Ishikawa (cell line): ENCODE measurements around the gene FOXR1.

Experiments used
- CREB1 ChIP-seq: IDR thresholded peaks from 2 replicates; pipeline ENCODE4 v1.6.1; 2012; ENCODE audit warnings: low read depth
- EGR1 ChIP-seq: IDR thresholded peaks from 2 replicates; pipeline ENCODE4 v1.6.1; 2012
- EP300 ChIP-seq: IDR thresholded peaks from 2 replicates; pipeline ENCODE4 v1.6.1; 2012; ENCODE audit warnings: borderline replicate concordance
- NFIC ChIP-seq: IDR thresholded peaks from 2 replicates; pipeline ENCODE4 v1.6.1; 2012
- RAD21 ChIP-seq: IDR thresholded peaks from 2 replicates; pipeline ENCODE4 v1.6.1; 2012; ENCODE audit warnings: low read depth
- TAF1 ChIP-seq: IDR thresholded peaks from 2 replicates; pipeline ENCODE4 v1.6.1; 2012; ENCODE audit warnings: low read depth, mild to moderate bottlenecking
- TCF12 ChIP-seq: IDR thresholded peaks from 2 replicates; pipeline ENCODE4 v1.6.1; 2012; ENCODE audit warnings: low read depth
- TF ChIP-seq, protein P1 (sequence below): IDR thresholded peaks from 2 replicates; pipeline ENCODE4 v1.6.1; 2012
- TF ChIP-seq, protein P2 (sequence below): IDR thresholded peaks from 2 replicates; pipeline ENCODE4 v1.6.1; 2012
- TF ChIP-seq, protein P3 (sequence below): IDR thresholded peaks from 2 replicates; pipeline ENCODE4 v1.6.1; 2012; ENCODE audit warnings: low read depth, mild to moderate bottlenecking

DNA sequence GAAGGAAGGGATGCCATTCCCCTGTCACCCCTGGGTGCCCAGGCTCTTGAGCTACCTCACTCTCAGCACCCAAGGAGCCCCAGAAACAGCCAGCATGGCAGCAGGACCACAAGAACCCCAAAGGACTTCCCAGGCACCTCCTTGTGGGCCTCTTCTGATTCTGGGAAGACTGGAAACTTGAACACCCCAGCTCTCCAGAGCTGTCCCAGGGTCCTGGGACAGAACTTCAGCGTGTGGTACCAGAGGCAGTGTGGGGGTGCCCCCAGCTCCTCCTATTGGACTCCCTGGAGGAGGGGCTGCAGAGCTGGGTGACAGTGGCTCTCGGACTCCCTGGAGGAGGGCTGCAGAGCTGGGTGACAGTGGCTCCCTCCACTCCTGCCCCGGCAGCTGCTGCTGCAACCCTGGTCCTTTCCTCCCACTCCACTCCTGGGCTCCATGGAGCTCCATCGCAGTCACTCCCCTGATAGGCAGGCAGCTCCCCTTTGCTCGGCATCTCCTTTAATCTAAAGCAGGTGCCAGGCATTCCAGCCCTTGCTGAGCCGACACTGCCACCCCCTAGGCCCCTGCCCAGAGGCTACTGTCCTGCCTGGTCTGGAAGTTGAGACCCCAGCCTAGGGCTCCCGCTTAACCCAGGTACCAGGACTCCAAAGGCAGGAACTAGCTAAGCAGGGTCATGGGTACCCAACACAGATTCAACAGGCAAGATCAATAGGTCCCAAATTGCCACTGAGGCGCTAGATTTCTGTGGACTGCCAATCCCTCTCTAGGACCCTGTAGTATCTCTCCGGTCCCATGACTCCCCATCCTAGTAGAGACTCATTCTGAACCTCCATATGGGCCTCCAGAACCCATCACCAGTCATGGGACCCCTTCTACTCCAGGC lies 48.6 kb upstream of the FOXR1 start:
- TF ChIP-seq, protein P1, sequence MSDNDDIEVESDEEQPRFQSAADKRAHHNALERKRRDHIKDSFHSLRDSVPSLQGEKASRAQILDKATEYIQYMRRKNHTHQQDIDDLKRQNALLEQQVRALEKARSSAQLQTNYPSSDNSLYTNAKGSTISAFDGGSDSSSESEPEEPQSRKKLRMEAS, result no peak
- TF ChIP-seq, protein P2, sequence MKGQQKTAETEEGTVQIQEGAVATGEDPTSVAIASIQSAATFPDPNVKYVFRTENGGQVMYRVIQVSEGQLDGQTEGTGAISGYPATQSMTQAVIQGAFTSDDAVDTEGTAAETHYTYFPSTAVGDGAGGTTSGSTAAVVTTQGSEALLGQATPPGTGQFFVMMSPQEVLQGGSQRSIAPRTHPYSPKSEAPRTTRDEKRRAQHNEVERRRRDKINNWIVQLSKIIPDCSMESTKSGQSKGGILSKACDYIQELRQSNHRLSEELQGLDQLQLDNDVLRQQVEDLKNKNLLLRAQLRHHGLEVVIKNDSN, result no peak
- TF ChIP-seq, protein P3, sequence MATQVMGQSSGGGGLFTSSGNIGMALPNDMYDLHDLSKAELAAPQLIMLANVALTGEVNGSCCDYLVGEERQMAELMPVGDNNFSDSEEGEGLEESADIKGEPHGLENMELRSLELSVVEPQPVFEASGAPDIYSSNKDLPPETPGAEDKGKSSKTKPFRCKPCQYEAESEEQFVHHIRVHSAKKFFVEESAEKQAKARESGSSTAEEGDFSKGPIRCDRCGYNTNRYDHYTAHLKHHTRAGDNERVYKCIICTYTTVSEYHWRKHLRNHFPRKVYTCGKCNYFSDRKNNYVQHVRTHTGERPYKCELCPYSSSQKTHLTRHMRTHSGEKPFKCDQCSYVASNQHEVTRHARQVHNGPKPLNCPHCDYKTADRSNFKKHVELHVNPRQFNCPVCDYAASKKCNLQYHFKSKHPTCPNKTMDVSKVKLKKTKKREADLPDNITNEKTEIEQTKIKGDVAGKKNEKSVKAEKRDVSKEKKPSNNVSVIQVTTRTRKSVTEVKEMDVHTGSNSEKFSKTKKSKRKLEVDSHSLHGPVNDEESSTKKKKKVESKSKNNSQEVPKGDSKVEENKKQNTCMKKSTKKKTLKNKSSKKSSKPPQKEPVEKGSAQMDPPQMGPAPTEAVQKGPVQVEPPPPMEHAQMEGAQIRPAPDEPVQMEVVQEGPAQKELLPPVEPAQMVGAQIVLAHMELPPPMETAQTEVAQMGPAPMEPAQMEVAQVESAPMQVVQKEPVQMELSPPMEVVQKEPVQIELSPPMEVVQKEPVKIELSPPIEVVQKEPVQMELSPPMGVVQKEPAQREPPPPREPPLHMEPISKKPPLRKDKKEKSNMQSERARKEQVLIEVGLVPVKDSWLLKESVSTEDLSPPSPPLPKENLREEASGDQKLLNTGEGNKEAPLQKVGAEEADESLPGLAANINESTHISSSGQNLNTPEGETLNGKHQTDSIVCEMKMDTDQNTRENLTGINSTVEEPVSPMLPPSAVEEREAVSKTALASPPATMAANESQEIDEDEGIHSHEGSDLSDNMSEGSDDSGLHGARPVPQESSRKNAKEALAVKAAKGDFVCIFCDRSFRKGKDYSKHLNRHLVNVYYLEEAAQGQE, result no peak
- TF ChIP-seq TAF1, result no peak
- no peak for TF ChIP-seq RAD21
- no peak for TF ChIP-seq TCF12
- no peak for TF ChIP-seq NFIC
- no peak for TF ChIP-seq CREB1
- no peak for TF ChIP-seq EP300
- no peak for TF ChIP-seq EGR1
